Motor neuron (in vitro differentiated cells): ENCODE results near the gene SUMO4. TPM values are rescaled to one million over a fixed set of nuclear protein-coding genes. Genes with fewer than 3 reads are reported as not detected.

ENCODE experiments used
- ATAC-seq, 8 experiments: fragments of 200-7000 bp; cut with Tn5 transposase; replicated peaks in 6 of 8; 2 replicates each; pipeline ENCODE4 v1.8.0; 2021; ENCODE audit warnings: mild to moderate bottlenecking in 8 of 8, moderate library complexity in 8 of 8
- H3K27ac ChIP-seq, 2 donors: fragments of 250-450 bp; sonication (Bioruptor Pico); 2 replicates each; pipeline ENCODE4 v1.9.0; 2021; ENCODE audit warnings: antibody characterized with exemption in 2 of 2, mild to moderate bottlenecking in 2 of 2, moderate library complexity in 1 of 2
- H3K4me1 ChIP-seq, 2 donors: fragments of 250-450 bp; sonication (Bioruptor Pico); replicated peaks in 1 of 2; 2 replicates each; pipeline ENCODE4 v1.6.1; 2021; ENCODE audit warnings: antibody characterized with exemption in 2 of 2, mild to moderate bottlenecking in 2 of 2, moderate library complexity in 1 of 2
- H3K4me3 ChIP-seq, 5 donors: fragments of 250-450 bp; sonication (Bioruptor Pico); 2 replicates each; pipeline ENCODE4 v1.9.0; 2021; ENCODE audit warnings: antibody characterized with exemption in 5 of 5, mild to moderate bottlenecking in 5 of 5, moderate library complexity in 4 of 5
- WGBS, 10 experiments: fragments of 450-650 bp; shearing (Covaris generic); methylation state at CpG; one replicate each; pipeline ENCODE4 v1.0.0; 2022; 5-methylcytosine and 5-hydroxymethylcytosine counted together
- in situ Hi-C, 9 experiments: fragments of 400-800 bp; cut with MboI; loops; one replicate each; pipeline ENCODE4 v1.15.0; 2021; ENCODE audit warnings: low sequenced_read_pairs in 9 of 9, low pct_unique_long_range_greater_than_20kb in 2 of 9; ENCODE audit not compliant: unreplicated experiment in 9 of 9
- total RNA-seq, 8 experiments: library from RNA; unstranded; fragments of 300-600 nt; gene quantifications; 2 replicates each; pipeline versions ENCODE4 v1.2.3 to v1.2.4, GENCODE V29; 2022

SUMO4 gene
- total RNA-seq, 8 experiments from 2014 or later = 0.92 to 5.4 (median 1.8) TPM

GRCh38 chr6:149428606-149429005 lies 28.5 kb downstream of the SUMO4 start:
- in situ Hi-C loops = loop anchor here in 7 of 9 experiments (10.0 to 25.0 kb wide), 3 partner anchors 341 to 391 kb away; no protein-coding TSS in a partner anchor
- Histone ChIP-seq H3K4me3 (no peak overlapping the region), H3K4me1 (peaks cover 4 to 6% of the 10 kb centered on the region in 2 donors), H3K27ac (no peak overlapping the region)
- WGBS, 10 experiments = 100% methylated on average over 1 of the region's 4 CpGs; no CpG with 5 or more reads in 8 of the 10 experiments
- ATAC-seq = no peak

- no peak for ATAC-seq
- 70 to 88% (median 83%) methylated on average over 2 to 23 of the region's 26 CpGs for WGBS, 10 experiments
- in situ Hi-C loops = loop anchor here (10.0 to 25.0 kb wide), 3 partner anchors 342 to 392 kb away; no protein-coding TSS in a partner anchor
Observed at GRCh38 chr6:149429427-149430360, 29.6 kb downstream of the SUMO4 start.

GRCh38 chr6:149431905-149432775 lies 32.1 kb downstream of the SUMO4 start:
- in situ Hi-C loops = loop anchor here in 7 of 9 experiments (10.0 to 25.0 kb wide), 3 partner anchors 345 to 395 kb away; no protein-coding TSS in a partner anchor
- no peak overlapping the region for H3K27ac ChIP-seq
- H3K4me3 ChIP-seq = no peak overlapping the region
- WGBS, 10 experiments = 13 to 100% (median 33%) methylated on average over 1 to 14 of the region's 19 CpGs
- ATAC-seq = peak; percentile 98 to 99 (median 99)
- H3K4me1 ChIP-seq = peaks cover 0 to 2% of the 10 kb centered on the region in 2 donors

More at GRCh38 chr6:149429427-149430360, 29.6 kb downstream of the SUMO4 start:
- peaks cover 0 to 2% of the 10 kb centered on the region in 2 donors for H3K4me1 ChIP-seq
- no peak overlapping the region for H3K27ac ChIP-seq
- H3K4me3 ChIP-seq = no peak overlapping the region

- in situ Hi-C loops = loop anchor here in 7 of 9 experiments (10.0 to 25.0 kb wide), 3 partner anchors 346 to 396 kb away; no protein-coding TSS in a partner anchor
- H3K4me3 ChIP-seq = no peak overlapping the region
- H3K27ac ChIP-seq = no peak overlapping the region
- 36 to 100% (median 67%) methylated on average over 1 to 2 of the region's 2 CpGs; no CpG with 5 or more reads in 1 of the 10 experiments for WGBS, 10 experiments
- peaks cover 0 to 2% of the 10 kb centered on the region in 2 donors for H3K4me1 ChIP-seq
- no peak for ATAC-seq
Observed at GRCh38 chr6:149433405-149433804, 33.3 kb downstream of the SUMO4 start.

- no peak overlapping the region for H3K27ac ChIP-seq
- peaks cover 0 to 2% of the 10 kb centered on the region in 2 donors for H3K4me1 ChIP-seq
- H3K4me3 ChIP-seq = no peak overlapping the region
- WGBS, 10 experiments = 6 to 100% (median 91%) methylated on average over 1 of the region's 1 CpG; no CpG with 5 or more reads in 2 of the 10 experiments
- in situ Hi-C loops = loop anchor here in 7 of 9 experiments (10.0 to 25.0 kb wide), 3 partner anchors 347 to 397 kb away; no protein-coding TSS in a partner anchor
- ATAC-seq = no peak
Observed at GRCh38 chr6:149433881-149434280, 33.8 kb downstream of the SUMO4 start.

GRCh38 chr6:149435919-149436586 lies 36.0 kb downstream of the SUMO4 start:
- no peak for ATAC-seq
- in situ Hi-C loops = loop anchor here in 7 of 9 experiments (10.0 to 25.0 kb wide), 3 partner anchors 349 to 399 kb away; no protein-coding TSS in a partner anchor

GRCh38 chr6:149436647-149437046 lies 36.6 kb downstream of the SUMO4 start:
- 0 to 100% (median 88%) methylated on average over 1 to 8 of the region's 12 CpGs; no CpG with 5 or more reads in 5 of the 10 experiments for WGBS, 10 experiments

More at GRCh38 chr6:149435919-149436586, 36.0 kb downstream of the SUMO4 start:
- H3K4me3 ChIP-seq = no peak overlapping the region
- WGBS, 10 experiments = 76 to 100% (median 93%) methylated on average over 1 to 6 of the region's 13 CpGs; no CpG with 5 or more reads in 5 of the 10 experiments
- peaks cover 6 to 15% of the 10 kb centered on the region in 2 donors for H3K4me1 ChIP-seq
- H3K27ac ChIP-seq = no peak overlapping the region

GRCh38 chr6:149437212-149437611 lies 37.1 kb downstream of the SUMO4 start:
- ATAC-seq = no peak
- 70 to 100% (median 94%) methylated on average over 1 to 3 of the region's 3 CpGs for WGBS, 10 experiments

More at GRCh38 chr6:149436647-149437046, 36.6 kb downstream of the SUMO4 start:
- peaks cover 12 to 21% of the 10 kb centered on the region in 2 donors for H3K4me1 ChIP-seq
- no peak for ATAC-seq
- in situ Hi-C loops = loop anchor here in 7 of 9 experiments (10.0 to 25.0 kb wide), 3 partner anchors 349 to 399 kb away; no protein-coding TSS in a partner anchor
- no peak overlapping the region for H3K27ac ChIP-seq
- H3K4me3 ChIP-seq = no peak overlapping the region

GRCh38 chr6:149438855-149439254 lies 38.8 kb downstream of the SUMO4 start:
- 26 to 100% (median 79%) methylated on average over 1 to 3 of the region's 3 CpGs; no CpG with 5 or more reads in 2 of the 10 experiments for WGBS, 10 experiments
- in situ Hi-C loops = loop anchor here in 7 of 9 experiments (10.0 to 25.0 kb wide), 3 partner anchors 352 to 402 kb away; no protein-coding TSS in a partner anchor
- H3K4me3 ChIP-seq = no peak overlapping the region
- peaks cover 15 to 24% of the 10 kb centered on the region in 2 donors for H3K4me1 ChIP-seq
- H3K27ac ChIP-seq = no peak overlapping the region
- no peak for ATAC-seq

More at GRCh38 chr6:149437212-149437611, 37.1 kb downstream of the SUMO4 start:
- H3K27ac ChIP-seq = no peak overlapping the region
- H3K4me3 ChIP-seq = no peak overlapping the region
- in situ Hi-C loops = loop anchor here in 7 of 9 experiments (10.0 to 25.0 kb wide), 3 partner anchors 350 to 400 kb away; no protein-coding TSS in a partner anchor
- H3K4me1 ChIP-seq = peaks cover 15 to 24% of the 10 kb centered on the region in 2 donors

- no peak overlapping the region for H3K27ac ChIP-seq
- H3K4me1 ChIP-seq = peaks cover 15 to 24% of the 10 kb centered on the region in 2 donors
- ATAC-seq = no peak
- in situ Hi-C loops = loop anchor here in 7 of 9 experiments (10.0 to 25.0 kb wide), 3 partner anchors 352 to 402 kb away; no protein-coding TSS in a partner anchor
- 60 to 100% (median 95%) methylated on average over 1 of the region's 1 CpG; no CpG with 5 or more reads in 4 of the 10 experiments for WGBS, 10 experiments
- no peak overlapping the region for H3K4me3 ChIP-seq
Observed at GRCh38 chr6:149439626-149440025, 39.6 kb downstream of the SUMO4 start.
